ENCODE data around the gene TFB2M. TPM values are rescaled to one million over a fixed set of nuclear protein-coding genes. Genes with fewer than 3 reads are reported as not detected.
A peak's percentile ranks its signal among the peaks of the same experiment; 100 is the strongest.

TFB2M gene
- total and polyA plus RNA-seq, 2 of the 13 experiments (the other 11 are each of a cell fraction or from before 2014, with no cell fraction given), result 15.7 to 31.4 TPM

DNA sequence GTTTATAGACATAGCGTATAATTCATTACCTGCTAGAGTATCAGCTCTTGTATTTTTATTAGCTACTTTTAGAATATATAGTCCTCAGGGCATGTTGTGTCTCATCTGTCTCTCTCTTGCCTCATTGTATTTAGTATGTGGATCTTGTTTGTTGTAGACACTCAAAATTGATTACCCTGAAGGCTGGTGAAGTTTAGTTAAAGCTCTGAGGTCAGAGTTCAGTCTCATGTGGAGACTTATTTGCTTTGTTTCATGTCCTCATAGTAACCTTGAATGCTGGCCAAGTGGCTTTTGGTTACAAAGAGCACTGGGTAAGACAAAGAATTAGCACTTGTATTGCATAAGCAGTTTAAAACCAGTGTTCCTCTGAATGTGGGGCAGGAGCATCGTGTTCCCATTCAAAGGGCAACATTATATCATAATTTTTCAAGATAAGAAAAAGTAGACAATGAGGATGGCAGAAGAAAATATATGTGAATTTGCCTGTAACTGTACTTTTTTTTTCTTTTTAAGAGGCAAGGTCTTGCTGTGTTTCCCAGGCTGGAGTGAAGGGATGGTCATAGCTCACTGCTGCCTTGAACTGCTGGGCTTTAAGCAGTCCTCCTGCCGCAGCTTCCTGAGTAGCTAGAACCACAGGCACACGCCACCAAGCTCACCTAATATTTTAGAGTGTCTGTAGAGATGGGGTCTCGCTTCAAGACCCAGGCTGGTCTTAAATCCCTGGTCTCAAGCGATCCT is 17.6 kb upstream of the TFB2M start (continued):
- TF ChIP-seq ZNF318 (CRISPR knock-in tag; IDR thresholded peaks at IDR 0.05) (no peak), ZNF562 (CRISPR knock-in tag; IDR thresholded peaks at IDR 0.05; ENCODE audit: borderline replicate concordance) (no peak), ZNF20 (CRISPR knock-in tag; IDR thresholded peaks at IDR 0.05) (no peak), FOXJ3 (CRISPR knock-in tag; IDR thresholded peaks at IDR 0.05; ENCODE audit: borderline replicate concordance) (peak; percentile 94), ZFYVE20 (CRISPR knock-in tag; IDR thresholded peaks at IDR 0.05; ENCODE audit: borderline replicate concordance, low read depth) (no peak), ZNF768 (CRISPR knock-in tag; IDR thresholded peaks at IDR 0.05) (no peak), ZNF282 (IDR thresholded peaks at IDR 0.05; ENCODE audit: partially characterized antibody) (no peak), ETS1 (CRISPR knock-in tag; IDR thresholded peaks at IDR 0.05) (no peak), ZNF468 (CRISPR knock-in tag; IDR thresholded peaks at IDR 0.05) (no peak), ZBTB38 (CRISPR knock-in tag; IDR thresholded peaks at IDR 0.05) (no peak), ZBTB21 (CRISPR knock-in tag; IDR thresholded peaks at IDR 0.05) (peak; percentile 58; the same call in 1 of the 2 replicates), ZNF496 (CRISPR knock-in tag; IDR thresholded peaks at IDR 0.05; ENCODE audit: insufficient replicate concordance) (no peak), ZBTB8A (CRISPR knock-in tag; IDR thresholded peaks at IDR 0.05; ENCODE audit: borderline replicate concordance, low read depth) (no peak), GTF2F1 (IDR thresholded peaks at IDR 0.05; ENCODE audit: low read length) (no peak), HOXA3 (CRISPR knock-in tag; IDR thresholded peaks at IDR 0.05) (peak; percentile 74), HOXA5 (CRISPR knock-in tag; IDR thresholded peaks at IDR 0.05) (peak; percentile 81), ZNF766 (CRISPR knock-in tag; IDR thresholded peaks at IDR 0.05; ENCODE audit: borderline replicate concordance) (peak; percentile 74; the same call in 1 of the 2 replicates), HDAC2 (CRISPR knock-in tag; IDR thresholded peaks at IDR 0.05) (peak; percentile 94)
- TF ChIP-seq, protein P1, sequence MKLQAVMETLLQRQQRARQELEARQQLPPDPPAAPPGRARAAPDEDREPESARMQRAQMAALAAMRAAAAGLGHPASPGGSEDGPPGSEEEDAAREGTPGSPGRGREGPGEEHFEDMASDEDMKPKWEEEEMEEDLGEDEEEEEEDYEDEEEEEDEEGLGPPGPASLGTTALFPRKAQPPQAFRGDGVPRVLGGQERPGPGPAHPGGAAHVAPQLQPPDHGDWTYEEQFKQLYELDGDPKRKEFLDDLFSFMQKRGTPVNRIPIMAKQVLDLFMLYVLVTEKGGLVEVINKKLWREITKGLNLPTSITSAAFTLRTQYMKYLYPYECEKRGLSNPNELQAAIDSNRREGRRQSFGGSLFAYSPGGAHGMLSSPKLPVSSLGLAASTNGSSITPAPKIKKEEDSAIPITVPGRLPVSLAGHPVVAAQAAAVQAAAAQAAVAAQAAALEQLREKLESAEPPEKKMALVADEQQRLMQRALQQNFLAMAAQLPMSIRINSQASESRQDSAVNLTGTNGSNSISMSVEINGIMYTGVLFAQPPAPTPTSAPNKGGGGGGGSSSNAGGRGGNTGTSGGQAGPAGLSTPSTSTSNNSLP (IDR thresholded peaks at IDR 0.05; ENCODE audit: low read depth, low read length), result peak; percentile 58; the same call in 1 of the 2 replicates
